AML-193 (cell line): ENCODE measurements around the gene TRAPPC6A.
"Not testable (repeated sequence)": the region's sequence is repeated elsewhere in the genome, so short reads cannot be mapped to it uniquely, and the experiment has no call there.

ENCODE experiments used
- DNase-seq, 2 experiments: peaks; one replicate each; lab custom pipeline; 2025; lab: John Stamatoyannopoulos, UW

The TRAPPC6A gene

GRCh38 chr19:45130888-45131615 lies 47.0 kb downstream of the TRAPPC6A start:
- DNase-seq, result no peak

DNA sequence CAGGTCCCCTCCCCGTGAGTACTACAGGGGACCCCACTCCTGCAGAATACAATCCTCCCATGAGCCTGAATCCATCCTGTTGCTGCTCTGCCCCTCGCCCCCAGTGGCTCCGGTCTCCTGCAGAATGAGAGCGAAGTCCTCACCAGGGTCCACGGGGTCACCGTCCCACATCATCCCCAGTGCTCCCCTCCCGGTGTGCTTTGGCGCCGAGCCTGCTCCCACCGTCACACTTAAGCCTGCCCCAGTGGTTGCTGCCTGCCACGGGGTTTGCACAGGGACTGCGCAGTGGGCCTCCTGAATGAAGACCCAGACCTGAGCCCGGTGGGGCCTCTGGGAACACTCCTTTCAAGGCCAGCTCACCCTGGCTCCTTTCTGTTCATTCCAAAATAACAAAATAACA lies 47.8 kb downstream of the TRAPPC6A start:
- no peak for DNase-seq

GRCh38 chr19:45128806-45129205 lies 49.2 kb downstream of the TRAPPC6A start:
- DNase-seq, result no peak

GRCh38 chr19:45128146-45128545 lies 49.9 kb downstream of the TRAPPC6A start:
- DNase-seq, result no peak

- no peak for DNase-seq
Measured at GRCh38 chr19:45126654-45127053, 51.4 kb downstream of the TRAPPC6A start.

GRCh38 chr19:45125975-45126493 lies 52.0 kb downstream of the TRAPPC6A start:
- DNase-seq, result peak; percentile 27 to 28

DNA sequence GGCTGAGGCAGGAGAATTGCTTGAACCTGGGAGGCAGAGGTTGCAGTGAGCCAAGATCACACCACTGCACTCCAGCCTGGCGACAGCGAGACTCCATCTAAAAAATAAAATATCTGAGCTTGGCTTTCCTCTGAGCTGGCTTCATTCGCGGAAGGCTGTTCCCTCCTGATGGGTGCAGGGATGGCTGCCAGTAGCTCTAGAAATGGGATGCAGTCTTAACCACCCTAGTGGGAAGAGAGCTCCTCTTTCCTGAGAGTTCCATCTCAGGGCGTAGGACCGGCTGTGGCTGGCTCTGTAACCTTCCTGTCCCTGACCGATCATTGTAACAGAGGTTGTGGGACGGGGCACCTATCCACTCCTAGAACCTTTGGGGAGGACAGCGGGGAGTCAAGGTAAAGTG lies 52.7 kb downstream of the TRAPPC6A start:
- no peak for DNase-seq

DNA sequence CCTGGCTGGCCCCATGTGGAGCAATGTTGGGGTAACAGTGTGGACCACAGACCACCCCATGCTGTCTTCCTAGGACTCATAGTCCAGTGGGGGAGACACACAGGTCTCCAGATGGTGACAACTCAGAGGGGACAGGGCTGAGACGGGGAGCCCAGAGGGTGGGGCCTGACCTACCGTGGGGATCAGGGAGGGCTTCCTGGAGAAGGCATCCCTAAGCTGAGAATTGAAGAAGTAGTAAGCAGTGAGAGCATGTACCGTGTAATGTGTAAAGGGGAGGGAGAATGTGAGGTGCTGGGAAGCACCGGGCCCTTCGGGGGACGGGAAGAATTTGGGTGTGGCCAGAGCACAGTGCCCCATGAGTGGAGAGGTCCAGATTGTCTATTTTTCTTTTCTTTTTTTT lies 54.0 kb downstream of the TRAPPC6A start:
- DNase-seq, result no peak

GRCh38 chr19:45123440-45123850 lies 54.6 kb downstream of the TRAPPC6A start:
- no peak for DNase-seq

GRCh38 chr19:45122832-45123231 lies 55.2 kb downstream of the TRAPPC6A start:
- no peak for DNase-seq

DNA sequence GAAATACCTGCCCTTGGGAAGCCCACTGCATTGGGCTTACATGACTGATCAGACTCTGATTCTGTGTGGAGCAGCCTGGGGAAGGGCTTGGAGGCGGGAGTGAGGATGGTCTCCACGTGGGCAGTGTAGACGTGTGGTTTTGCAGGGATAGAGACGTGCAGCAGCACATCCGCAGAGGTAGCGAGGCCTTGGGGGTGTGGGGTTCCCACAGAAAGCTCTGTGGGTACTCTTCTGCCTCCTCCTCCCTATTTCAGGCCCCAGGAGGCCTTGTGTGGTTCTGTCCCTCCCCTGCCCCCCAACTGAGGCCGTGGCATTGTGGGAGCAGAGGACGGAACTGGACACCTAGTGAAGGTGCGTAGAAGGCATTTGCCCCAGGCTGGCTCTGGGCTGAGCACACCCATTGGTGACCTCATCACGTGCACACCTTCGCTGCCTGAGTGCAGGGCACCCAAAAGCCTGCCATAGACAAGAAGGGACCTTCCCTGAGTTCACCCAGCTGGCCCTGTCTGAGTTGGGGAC lies 56.2 kb downstream of the TRAPPC6A start:
- no peak for DNase-seq

GRCh38 chr19:45119582-45119981 lies 58.5 kb downstream of the TRAPPC6A start:
- no peak for DNase-seq

DNA sequence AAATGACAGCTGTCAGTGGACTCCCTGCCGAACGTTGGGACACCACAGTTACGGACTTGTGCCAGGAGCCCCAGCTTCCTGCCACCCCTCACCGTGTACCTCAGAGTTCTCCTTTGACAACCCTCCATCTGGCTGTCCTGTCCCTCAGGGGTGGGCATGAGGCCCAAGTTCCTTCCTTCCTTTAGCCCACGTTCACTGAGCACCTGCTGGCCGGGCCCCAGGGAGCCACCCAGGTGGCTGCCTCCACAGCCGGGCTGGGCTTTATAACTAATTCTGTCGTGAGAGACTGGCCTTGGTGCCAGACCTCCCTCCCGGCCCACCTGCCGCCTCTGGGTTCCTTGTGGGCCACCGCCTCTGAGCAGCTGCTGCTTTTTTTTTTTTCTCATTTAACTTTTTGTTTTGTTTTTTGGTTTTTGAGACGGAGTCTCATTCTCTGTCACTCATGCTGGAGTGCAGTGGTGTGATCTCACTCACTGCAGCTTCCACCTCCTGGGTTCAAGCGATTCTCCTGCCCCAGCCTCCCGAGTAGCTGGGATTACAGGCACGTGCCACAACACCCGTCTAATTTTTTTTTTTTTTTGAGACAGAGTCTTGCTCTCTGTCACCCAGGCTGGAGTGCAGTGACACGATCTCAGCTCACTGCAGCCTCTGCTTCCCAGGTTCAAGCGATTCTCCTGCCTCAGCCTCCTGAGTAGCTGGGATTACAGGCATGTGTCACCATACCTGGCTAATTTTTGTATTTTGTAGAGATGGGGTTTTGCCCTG lies 59.3 kb downstream of the TRAPPC6A start:
- DNase-seq, result not testable (repeated sequence)

GRCh38 chr19:45118106-45118505 lies 59.9 kb downstream of the TRAPPC6A start:
- no peak for DNase-seq

- DNase-seq, result no peak
Measured at GRCh38 chr19:45117671-45118070, 60.4 kb downstream of the TRAPPC6A start.

GRCh38 chr19:45117167-45117594 lies 60.9 kb downstream of the TRAPPC6A start:
- no peak for DNase-seq

GRCh38 chr19:45115809-45116615 lies 62.0 kb downstream of the TRAPPC6A start:
- DNase-seq, result no peak

- DNase-seq, result no peak
Measured at GRCh38 chr19:45114116-45114515, 63.9 kb downstream of the TRAPPC6A start.

DNA sequence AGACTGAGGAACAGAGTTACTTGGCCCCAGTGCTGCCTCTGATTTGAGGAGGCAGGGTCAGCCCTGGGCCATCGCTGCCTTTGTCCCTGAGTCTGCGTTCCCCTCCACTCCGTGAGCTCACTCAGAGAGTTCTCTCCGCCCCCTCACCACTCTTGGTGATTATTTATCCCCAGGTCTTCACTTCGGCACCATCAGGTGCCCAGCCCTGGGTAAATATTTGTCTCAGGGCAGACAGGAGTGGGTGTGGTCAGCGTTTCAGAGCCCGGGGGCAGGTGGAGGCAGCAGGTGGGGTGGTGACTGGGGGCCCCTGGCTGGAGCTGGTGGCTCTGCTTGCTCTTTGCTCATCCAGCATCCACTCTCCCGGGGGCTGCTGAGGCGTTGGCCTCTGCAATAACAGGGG lies 64.4 kb downstream of the TRAPPC6A start:
- no peak for DNase-seq
